ENCODE results near the gene NELL2. TPM values are rescaled to one million over a fixed set of nuclear protein-coding genes. Genes with fewer than 3 reads are reported as not detected.
"Not testable (repeated sequence)": the region's sequence is repeated elsewhere in the genome, so short reads cannot be mapped to it uniquely, and the experiment has no call there.

The NELL2 gene
- polyA plus RNA-seq, 1 experiment = 0.43 TPM

GRCh38 chr12:44837114-44837755, 38.9 kb downstream of the NELL2 start:
- H3K9me3 ChIP-seq (ENCODE audit: control insufficient read depth, insufficient read depth, low read length) = no peaks in the 10 kb centered on the region
- ChIA-PET POLR2A (no interaction called here), CTCF (no interaction called here)
- no peak for DNase-seq (ENCODE audit: low read depth, low spot score)
- no peak for TF ChIP-seq CTCF (IDR thresholded peaks at IDR 0.05; ENCODE audit: low read depth, low read length)
- no peaks in the 10 kb centered on the region for H3K27me3 ChIP-seq (ENCODE audit: control insufficient read depth, insufficient read depth, low read length)
- H3K4me3 ChIP-seq (ENCODE audit: low read depth, low read length) = no peak overlapping the region
- H3K27ac ChIP-seq (ENCODE audit: low read depth, low read length) = no peak overlapping the region

DNA sequence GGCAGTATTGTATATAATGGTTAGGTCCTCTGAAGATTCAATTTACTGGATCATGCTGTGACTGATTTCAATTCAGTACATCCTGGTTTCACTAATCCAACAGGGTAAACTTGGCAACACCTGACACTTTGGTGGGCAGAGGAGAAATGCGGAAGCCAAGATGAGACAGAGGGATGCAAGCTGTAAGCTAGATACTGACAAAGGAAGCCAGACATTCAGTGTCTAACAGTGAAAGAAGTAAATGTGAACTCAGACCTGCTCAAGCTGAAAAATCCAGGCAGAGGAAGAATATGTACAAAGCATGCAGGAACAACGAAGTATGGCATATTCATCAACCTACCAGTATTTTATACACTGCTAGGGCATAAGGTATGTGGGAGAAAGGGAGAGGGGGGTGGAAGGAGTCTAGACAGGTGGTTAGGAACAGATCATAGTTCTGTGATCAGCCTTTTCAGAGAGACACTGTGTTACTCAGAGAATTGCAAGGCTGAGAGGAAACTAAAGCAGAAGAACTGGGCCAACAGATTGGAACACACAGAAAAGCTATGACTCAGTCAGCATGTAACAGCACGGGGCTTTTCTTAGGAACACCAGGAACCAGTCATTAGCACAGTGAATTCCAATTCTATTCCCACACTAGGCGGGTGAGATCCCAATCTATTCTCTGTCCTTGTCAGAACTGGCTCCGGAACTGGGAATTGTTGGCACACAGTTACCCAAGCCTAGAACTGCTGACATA, 40.3 kb downstream of the NELL2 start:
- no peak for TF ChIP-seq CTCF (IDR thresholded peaks at IDR 0.05; ENCODE audit: low read depth, low read length)
- DNase-seq (ENCODE audit: low read depth, low spot score) = no peak
- CTCF ChIA-PET = no interaction called here
- Histone ChIP-seq H3K9me3 (ENCODE audit: control insufficient read depth, insufficient read depth, low read length) (no peaks in the 10 kb centered on the region), H3K27ac (ENCODE audit: low read depth, low read length) (no peak overlapping the region), H3K4me3 (ENCODE audit: low read depth, low read length) (no peak overlapping the region), H3K27me3 (ENCODE audit: control insufficient read depth, insufficient read depth, low read length) (no peaks in the 10 kb centered on the region)
- POLR2A ChIA-PET = no interaction called here

DNA sequence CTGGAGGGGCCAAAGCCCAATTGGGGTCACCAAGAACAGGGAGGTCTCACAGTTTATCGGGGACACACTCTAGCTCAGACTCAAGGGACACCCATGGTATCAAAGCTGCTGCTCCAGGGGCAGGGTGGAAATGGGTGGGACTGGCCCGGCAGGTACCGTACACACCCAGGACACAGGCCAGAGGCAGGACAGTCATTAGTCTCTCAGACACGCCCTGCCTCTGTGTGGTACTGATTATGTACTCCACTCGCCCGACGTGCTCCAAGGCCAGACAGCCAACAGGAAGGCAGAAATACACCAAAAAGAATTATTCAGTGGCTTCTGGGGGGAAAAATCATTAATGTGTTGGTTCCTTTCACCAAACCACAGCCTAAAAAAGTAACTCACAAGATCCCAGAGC, 41.1 kb downstream of the NELL2 start:
- H3K4me3 ChIP-seq (ENCODE audit: low read depth, low read length); CTCF ChIA-PET; H3K9me3 ChIP-seq (ENCODE audit: control insufficient read depth, insufficient read depth, low read length); POLR2A ChIA-PET; H3K27ac ChIP-seq (ENCODE audit: low read depth, low read length); DNase-seq (ENCODE audit: low read depth, low spot score); H3K27me3 ChIP-seq (ENCODE audit: control insufficient read depth, insufficient read depth, low read length): not testable (repeated sequence)

DNA sequence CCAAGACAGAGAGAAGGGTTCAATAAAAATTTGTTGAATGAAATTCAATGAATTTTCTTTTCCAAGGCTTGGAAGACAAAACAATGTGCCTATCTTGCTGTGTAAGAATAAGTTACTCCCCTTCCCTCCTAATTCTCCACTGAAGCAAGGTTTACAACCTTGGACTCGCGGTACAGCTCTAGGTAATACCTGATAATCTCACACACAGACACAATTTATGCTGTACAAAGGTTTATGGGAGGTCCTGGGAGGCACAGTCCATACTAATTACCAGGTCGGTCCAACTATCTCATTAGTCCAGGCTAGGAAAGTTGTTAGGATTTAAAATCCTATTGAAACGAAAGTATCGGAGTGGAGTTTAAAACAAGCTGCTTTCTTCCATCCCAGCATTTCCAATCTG, 42.6 kb downstream of the NELL2 start:
- ChIA-PET POLR2A (no interaction called here), CTCF (no interaction called here)
- no peak for DNase-seq (ENCODE audit: low read depth, low spot score)
- H3K9me3 ChIP-seq (ENCODE audit: control insufficient read depth, insufficient read depth, low read length) = no peaks in the 10 kb centered on the region
- H3K4me3 ChIP-seq (ENCODE audit: low read depth, low read length) = no peak overlapping the region
- no peak for TF ChIP-seq CTCF (IDR thresholded peaks at IDR 0.05; ENCODE audit: low read depth, low read length)
- H3K27me3 ChIP-seq (ENCODE audit: control insufficient read depth, insufficient read depth, low read length) = no peaks in the 10 kb centered on the region
- no peak overlapping the region for H3K27ac ChIP-seq (ENCODE audit: low read depth, low read length)

DNA sequence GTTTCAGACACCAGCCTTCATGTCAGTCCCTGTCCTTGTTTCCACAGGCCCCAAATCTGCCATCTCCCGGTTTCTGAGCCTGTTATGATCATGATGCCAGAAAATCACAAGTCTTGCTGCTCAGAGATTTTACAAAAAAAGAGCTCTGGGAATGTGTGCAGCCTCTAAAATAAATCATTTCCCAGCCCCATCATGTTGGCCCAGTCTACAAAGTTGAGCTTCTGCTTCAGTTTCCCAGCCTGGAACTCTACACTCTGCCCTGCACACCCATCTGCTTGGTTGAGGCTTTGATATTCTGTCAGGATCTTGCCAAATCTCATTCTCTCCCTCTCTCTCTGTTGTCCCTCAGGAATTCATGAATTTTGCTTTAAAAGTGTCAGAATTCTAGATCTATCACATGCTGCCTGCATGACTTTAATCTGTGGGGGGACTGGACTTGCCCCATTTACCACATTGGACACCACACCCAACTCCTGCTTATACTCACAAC, 45.5 kb downstream of the NELL2 start:
- Histone ChIP-seq H3K27me3 (ENCODE audit: control insufficient read depth, insufficient read depth, low read length) (no peaks in the 10 kb centered on the region), H3K27ac (ENCODE audit: low read depth, low read length) (no peak overlapping the region), H3K9me3 (ENCODE audit: control insufficient read depth, insufficient read depth, low read length) (no peaks in the 10 kb centered on the region), H3K4me3 (ENCODE audit: low read depth, low read length) (no peak overlapping the region)
- ChIA-PET CTCF (interaction anchor here (1.5 kb wide), 1 partner anchor 118 kb away, joined by 3 read pairs; no protein-coding TSS in a partner anchor), POLR2A (no interaction called here)
- DNase-seq (ENCODE audit: low read depth, low spot score) = no peak
- TF ChIP-seq CTCF (IDR thresholded peaks at IDR 0.05; ENCODE audit: low read depth, low read length) = no peak
